ENCODE data around the gene CTNNBL1. TPM values are rescaled to one million over a fixed set of nuclear protein-coding genes. Genes with fewer than 3 reads are reported as not detected.

The CTNNBL1 gene
- total RNA-seq, 1 experiment from 2014 or later = 55.4 TPM

GRCh38 chr20:37877832-37878772, 184.3 kb downstream of the CTNNBL1 start (continued):
- TF ChIP-seq ELF1 (IDR thresholded peaks at IDR 0.05; ENCODE audit: borderline replicate concordance, low read depth) (no peak), SP1 (IDR thresholded peaks at IDR 0.05; ENCODE audit: low read depth) (no peak), MAX (IDR thresholded peaks at IDR 0.05) (no peak), CBX3 (IDR thresholded peaks at IDR 0.05; ENCODE audit: low read depth) (no peak), CTCF (IDR thresholded peaks at IDR 0.05 in 2 of 3, conservative IDR thresholded peaks at IDR 0.05 in 1 of 3; ENCODE audit: borderline replicate concordance in 1 of 3, insufficient read depth in 1 of 3, low read depth in 2 of 3, low read length in 2 of 3) (no peak), YY1 (IDR thresholded peaks at IDR 0.05; ENCODE audit: extremely low read depth, insufficient replicate concordance, low read depth, low read length) (no peak)

- no peaks in the 10 kb centered on the region for H3K36me3 ChIP-seq (ENCODE audit: control insufficient read depth in 1 of 2, insufficient read depth in 2 of 2, low read length in 2 of 2)
- H3K9me2 ChIP-seq (ENCODE audit: insufficient read depth) = no peaks in the 10 kb centered on the region
- RAD21 ChIA-PET (ENCODE audit: low non-redundant PET in 1 of 2, low total read pairs in 2 of 2, uncharacterized antibody in 2 of 2, unreplicated experiment in 2 of 2) = no interaction called here
- TF ChIP-seq ELF1 (IDR thresholded peaks at IDR 0.05; ENCODE audit: borderline replicate concordance, low read depth) (no peak), FOSL1 (IDR thresholded peaks at IDR 0.05; ENCODE audit: low read depth) (no peak), ZFX (IDR thresholded peaks at IDR 0.05) (no peak), SP1 (IDR thresholded peaks at IDR 0.05; ENCODE audit: low read depth) (no peak), YY1 (IDR thresholded peaks at IDR 0.05; ENCODE audit: extremely low read depth, insufficient replicate concordance, low read depth, low read length) (no peak), CBX3 (IDR thresholded peaks at IDR 0.05; ENCODE audit: low read depth) (no peak), ATF3 (IDR thresholded peaks at IDR 0.05) (no peak), ZNF274 (IDR thresholded peaks at IDR 0.05; ENCODE audit: low read depth, low read length) (no peak), REST (IDR thresholded peaks at IDR 0.05; ENCODE audit: low read depth) (no peak), JUND (IDR thresholded peaks at IDR 0.05) (no peak), SIN3A (IDR thresholded peaks at IDR 0.05; ENCODE audit: low read depth) (no peak), SRF (IDR thresholded peaks at IDR 0.05; ENCODE audit: low read depth) (no peak)
- no TSS peak for BruUV-seq (replicated peaks)
- no peak overlapping the region for H3K4me2 ChIP-seq (ENCODE audit: low read length)
- H3K9me3 ChIP-seq (ENCODE audit: control insufficient read depth in 1 of 2, insufficient read depth in 1 of 2, low read depth in 1 of 2, low read length in 2 of 2) = no peaks in the 10 kb centered on the region
- POLR2A ChIA-PET = no interaction called here
- DNase-seq (ENCODE audit: low read depth, low spot score) = no peak
- no peaks in the 10 kb centered on the region for H3K4me1 ChIP-seq (ENCODE audit: control insufficient read depth in 1 of 2, insufficient read depth in 2 of 2, low read length in 2 of 2)
- H4K20me1 ChIP-seq (ENCODE audit: insufficient read depth) = no peaks in the 10 kb centered on the region
- no peak overlapping the region for H3K27ac ChIP-seq (ENCODE audit: low read depth, low read length)
- intact Hi-C loops (cut with micrococcal nuclease) = no loop called here
- CTCF ChIA-PET = no interaction called here
- H3K9ac ChIP-seq (ENCODE audit: low read length) = no peak overlapping the region
- no peaks in the 10 kb centered on the region for H3K79me2 ChIP-seq (ENCODE audit: insufficient read depth, low read length)
- no peak overlapping the region for H2AFZ ChIP-seq (ENCODE audit: low read depth, low read length, poor library complexity, severe bottlenecking)
- ATAC-seq = no peak
- H3K4me3 ChIP-seq (replicated peaks in 1 of 2; ENCODE audit: low read depth in 1 of 2, low read length in 2 of 2) = no peak overlapping the region
- no peaks in the 10 kb centered on the region for H3K27me3 ChIP-seq (ENCODE audit: insufficient read depth, low read length)
These were observed 185.2 kb downstream of the CTNNBL1 start for GRCh38 chr20:37878835-37879599.

Data from HCT116 (cell line).